GM06990 (cell line): Measurements from ENCODE around the gene SV2B.

Experiments used
- DNase-seq: peaks from one replicate; pipeline ENCODE4 v3.0.0-alpha.2; 2011; ENCODE audit not compliant: insufficient read length; ENCODE audit errors: extremely low read depth
- H3K27me3 ChIP-seq: replicated peaks from 2 replicates; pipeline ENCODE4 v1.6.0; 2011; ENCODE audit warnings: low read length; ENCODE audit not compliant: control insufficient read depth, insufficient read depth
- H3K36me3 ChIP-seq: 2 replicates; pipeline ENCODE4 v1.5.1; 2011; ENCODE audit warnings: low read length; ENCODE audit not compliant: control insufficient read depth, insufficient read depth
- H3K4me3 ChIP-seq: replicated peaks from 2 replicates; pipeline ENCODE4 v1.5.1; 2011; ENCODE audit warnings: low read depth, mild to moderate bottlenecking, control low read depth, low read length
- TF ChIP-seq, protein P1 (sequence below): IDR thresholded peaks from 2 replicates; pipeline ENCODE4 v1.5.1; 2011; ENCODE audit warnings: low read length, control low read depth, mild to moderate bottlenecking, inconsistent platforms; ENCODE audit not compliant: insufficient read depth, poor library complexity, severe bottlenecking

Gene SV2B

DNA sequence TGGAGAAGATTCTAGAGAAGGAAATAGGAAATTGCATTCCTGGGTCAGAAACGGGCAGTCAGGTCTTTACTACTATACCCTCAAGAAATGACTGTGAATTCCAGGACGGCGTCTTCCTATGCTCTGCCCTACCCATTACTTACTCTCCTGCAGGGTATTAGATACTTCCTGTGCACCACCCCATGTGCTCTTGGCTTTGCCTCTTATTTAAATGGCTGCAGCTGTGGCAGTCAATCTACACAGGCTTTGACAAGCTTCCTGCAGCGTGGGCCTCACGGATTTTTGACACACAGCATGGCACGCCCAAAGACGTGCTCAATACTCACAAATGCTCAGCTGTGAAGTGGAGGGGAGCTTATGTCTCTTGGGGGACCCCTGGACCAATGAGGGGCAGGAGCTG lies 206.1 kb downstream of the SV2B start:
- Histone ChIP-seq H3K27me3 (peaks cover 4% of the 10 kb centered on the region; the same call in 1 of the 2 replicates), H3K4me3 (no peak overlapping the region), H3K36me3 (no peaks in the 10 kb centered on the region)
- TF ChIP-seq, protein P1, sequence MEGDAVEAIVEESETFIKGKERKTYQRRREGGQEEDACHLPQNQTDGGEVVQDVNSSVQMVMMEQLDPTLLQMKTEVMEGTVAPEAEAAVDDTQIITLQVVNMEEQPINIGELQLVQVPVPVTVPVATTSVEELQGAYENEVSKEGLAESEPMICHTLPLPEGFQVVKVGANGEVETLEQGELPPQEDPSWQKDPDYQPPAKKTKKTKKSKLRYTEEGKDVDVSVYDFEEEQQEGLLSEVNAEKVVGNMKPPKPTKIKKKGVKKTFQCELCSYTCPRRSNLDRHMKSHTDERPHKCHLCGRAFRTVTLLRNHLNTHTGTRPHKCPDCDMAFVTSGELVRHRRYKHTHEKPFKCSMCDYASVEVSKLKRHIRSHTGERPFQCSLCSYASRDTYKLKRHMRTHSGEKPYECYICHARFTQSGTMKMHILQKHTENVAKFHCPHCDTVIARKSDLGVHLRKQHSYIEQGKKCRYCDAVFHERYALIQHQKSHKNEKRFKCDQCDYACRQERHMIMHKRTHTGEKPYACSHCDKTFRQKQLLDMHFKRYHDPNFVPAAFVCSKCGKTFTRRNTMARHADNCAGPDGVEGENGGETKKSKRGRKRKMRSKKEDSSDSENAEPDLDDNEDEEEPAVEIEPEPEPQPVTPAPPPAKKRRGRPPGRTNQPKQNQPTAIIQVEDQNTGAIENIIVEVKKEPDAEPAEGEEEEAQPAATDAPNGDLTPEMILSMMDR: no peak
- no peak for DNase-seq

DNA sequence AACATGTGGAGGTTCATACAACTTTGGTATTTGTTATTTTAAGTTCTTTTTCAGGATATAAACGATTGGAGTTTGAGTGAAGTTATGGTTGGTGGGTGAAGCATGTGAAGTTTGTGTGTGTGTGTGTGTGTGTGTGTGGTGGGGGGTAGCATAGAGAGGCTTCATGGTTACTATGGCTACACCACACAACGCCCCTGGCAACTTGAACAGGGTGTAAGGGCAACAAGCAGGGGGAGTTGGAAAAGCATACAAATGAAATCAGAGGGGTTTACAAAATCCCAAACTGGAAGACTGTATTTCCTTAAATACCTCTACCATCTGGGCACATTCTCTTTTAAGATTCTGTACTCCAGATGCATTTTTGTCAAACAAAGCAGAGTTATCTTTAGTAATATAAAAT lies 207.5 kb downstream of the SV2B start:
- Histone ChIP-seq H3K36me3 (no peaks in the 10 kb centered on the region), H3K27me3 (peaks cover 4% of the 10 kb centered on the region; the same call in 1 of the 2 replicates), H3K4me3 (no peak overlapping the region)
- TF ChIP-seq, protein P1: no peak
- DNase-seq: no peak

DNA sequence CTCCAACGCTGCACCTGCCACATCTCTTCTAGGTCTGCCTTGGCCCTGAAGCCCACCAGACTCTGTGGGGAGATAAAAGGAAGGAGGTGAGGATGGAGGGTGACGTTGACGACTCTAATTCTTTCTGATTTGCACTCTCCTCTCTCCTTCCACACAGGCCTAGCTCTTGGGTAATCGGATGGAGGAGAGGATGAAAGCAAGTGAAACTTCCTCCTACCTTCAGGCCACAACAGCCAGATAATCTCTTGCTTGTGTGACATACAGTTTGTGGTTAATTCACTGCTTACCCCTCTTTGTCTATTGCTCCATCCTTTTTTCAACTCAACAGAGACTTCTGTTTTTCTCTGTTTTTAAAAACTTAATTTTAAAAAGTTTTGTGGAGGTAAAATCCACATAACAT lies 208.1 kb downstream of the SV2B start:
- Histone ChIP-seq H3K27me3 (peaks cover 4% of the 10 kb centered on the region), H3K4me3 (no peak overlapping the region), H3K36me3 (no peaks in the 10 kb centered on the region)
- DNase-seq: no peak
- TF ChIP-seq, protein P1: no peak

DNA sequence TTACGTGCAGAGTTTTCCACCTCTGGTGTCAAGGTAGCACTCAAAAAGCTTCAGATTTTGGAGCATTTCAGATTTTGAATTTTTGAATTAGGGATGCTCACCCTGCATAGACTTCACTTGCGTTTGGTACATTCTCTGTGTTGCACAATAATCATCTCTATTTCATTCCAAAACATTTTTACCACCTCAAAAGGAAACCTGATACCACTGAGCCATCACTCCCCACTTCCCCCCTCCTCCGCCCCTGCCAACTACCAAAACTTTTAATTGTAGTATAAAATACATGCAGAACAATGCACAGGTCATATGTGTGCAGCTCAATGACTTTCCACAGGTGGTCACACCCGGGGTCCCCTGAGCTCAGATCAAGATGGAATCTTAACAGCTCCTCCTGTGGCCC lies 208.8 kb downstream of the SV2B start:
- TF ChIP-seq, protein P1: no peak
- H3K27me3 ChIP-seq: peaks cover 4% of the 10 kb centered on the region
- no peak overlapping the region for H3K4me3 ChIP-seq
- no peak for DNase-seq
- H3K36me3 ChIP-seq: no peaks in the 10 kb centered on the region

DNA sequence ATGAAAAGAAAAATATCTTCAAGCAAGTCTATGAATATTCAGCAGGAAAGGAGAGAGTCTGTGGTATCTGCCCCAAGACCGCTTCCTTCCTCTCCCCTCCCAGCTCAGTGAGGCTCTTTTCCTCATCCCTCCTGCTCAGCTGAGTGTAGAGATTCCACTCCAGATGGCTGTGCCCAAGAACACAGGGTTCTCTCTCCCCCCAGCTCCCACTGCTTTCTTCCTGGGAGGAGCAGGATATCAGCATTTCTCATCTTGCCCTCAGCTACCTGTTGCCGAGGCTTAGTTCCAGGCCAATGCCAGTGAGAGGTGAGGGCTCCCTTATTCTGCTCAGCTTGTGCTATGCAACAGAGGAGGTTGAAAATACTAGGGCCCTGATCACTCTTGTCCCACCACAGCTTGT lies 211.9 kb downstream of the SV2B start:
- no peaks in the 10 kb centered on the region for H3K36me3 ChIP-seq
- TF ChIP-seq, protein P1: no peak
- no peak overlapping the region for H3K4me3 ChIP-seq
- DNase-seq: no peak
- peaks cover 4% of the 10 kb centered on the region for H3K27me3 ChIP-seq

DNA sequence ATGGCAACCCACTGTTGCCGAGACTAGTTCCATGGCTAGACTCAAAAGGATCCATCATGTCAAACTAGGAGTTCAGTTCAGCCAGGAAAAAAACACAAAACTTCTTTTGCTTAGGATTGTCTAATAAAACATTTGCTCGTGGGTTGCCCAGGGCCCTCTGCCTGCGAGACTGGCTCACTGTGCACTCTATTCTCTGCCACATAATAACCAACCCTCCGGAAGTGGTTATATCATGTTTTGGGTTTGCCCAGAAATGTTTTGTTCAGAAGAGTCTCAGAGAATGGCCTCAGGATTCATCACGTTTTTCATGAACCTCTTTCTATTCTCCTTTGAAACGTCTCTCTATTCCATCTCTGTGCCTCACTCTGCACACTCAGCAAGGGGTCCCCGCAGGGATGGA lies 216.1 kb downstream of the SV2B start:
- Histone ChIP-seq H3K4me3 (no peak overlapping the region), H3K36me3 (no peaks in the 10 kb centered on the region), H3K27me3 (no peaks in the 10 kb centered on the region; the same call in none of the 2 replicates)
- TF ChIP-seq, protein P1: no peak
- no peak for DNase-seq
